Right atrium auricular region (tissue), 2 donors: ENCODE results near the gene LTBP3. TPM values are rescaled to one million over a fixed set of nuclear protein-coding genes. Genes with fewer than 3 reads are reported as not detected.
"Not testable (repeated sequence)": the region's sequence is repeated elsewhere in the genome, so short reads cannot be mapped to it uniquely, and the experiment has no call there.

Experiments used
- DNase-seq: peaks from one replicate; pipeline ENCODE4 v3.0.0-alpha.2; 2019; ENCODE audit warnings: low spot score
- H3K27ac ChIP-seq, 2 donors: fragments of 200-600 bp; sonication (generic); 1 replicate in 1 of 2; 2 replicates in 1 of 2; pipeline ENCODE4 v1.5.1; 2016 to 2019
- H3K27me3 ChIP-seq, 2 donors: fragments of 200-600 bp; sonication (generic); one replicate each; pipeline versions ENCODE4 v1.5.1 to v1.6.0; 2017 to 2019
- H3K36me3 ChIP-seq: fragments of 200-600 bp; sonication (generic); one replicate; pipeline ENCODE4 v1.5.1; 2016
- H3K4me1 ChIP-seq, 2 donors: fragments of 200-600 bp; sonication (generic); one replicate each; pipeline versions ENCODE4 v1.5.1 to v1.6.0; 2017 to 2019
- H3K4me3 ChIP-seq, 2 donors: fragments of 200-600 bp; sonication (generic); 1 replicate in 1 of 2; 2 replicates in 1 of 2; pipeline ENCODE4 v1.5.1; 2017 to 2019; ENCODE audit warnings: mild to moderate bottlenecking in 1 of 2, moderate library complexity in 1 of 2
- H3K9me3 ChIP-seq, 2 donors: fragments of 200-600 bp; sonication (generic); one replicate each; pipeline ENCODE4 v1.5.1; 2019
- total RNA-seq, 2 donors: library from RNA; depleted of rRNA; stranded (reverse); fragments of >200 nt; gene quantifications; one replicate each; pipeline ENCODE4 v1.1.0, GENCODE V29; 2016
- TF ChIP-seq, protein P1 (sequence below), 2 donors: fragments of 200-600 bp; sonication (generic); IDR thresholded peaks; one replicate each; pipeline ENCODE4 v1.5.1; 2019; ENCODE audit warnings: antibody characterized with exemption in 2 of 2

Gene LTBP3
- total RNA-seq, 2 donors from 2014 or later, result 114 to 161 TPM

- Histone ChIP-seq H3K36me3 (no peaks in the 10 kb centered on the region), H3K4me3 (no peak overlapping the region), H3K27me3 (no peaks in the 10 kb centered on the region), H3K4me1 (no peaks in the 10 kb centered on the region), H3K9me3 (no peaks in the 10 kb centered on the region), H3K27ac (no peak overlapping the region)
- TF ChIP-seq, protein P1, sequence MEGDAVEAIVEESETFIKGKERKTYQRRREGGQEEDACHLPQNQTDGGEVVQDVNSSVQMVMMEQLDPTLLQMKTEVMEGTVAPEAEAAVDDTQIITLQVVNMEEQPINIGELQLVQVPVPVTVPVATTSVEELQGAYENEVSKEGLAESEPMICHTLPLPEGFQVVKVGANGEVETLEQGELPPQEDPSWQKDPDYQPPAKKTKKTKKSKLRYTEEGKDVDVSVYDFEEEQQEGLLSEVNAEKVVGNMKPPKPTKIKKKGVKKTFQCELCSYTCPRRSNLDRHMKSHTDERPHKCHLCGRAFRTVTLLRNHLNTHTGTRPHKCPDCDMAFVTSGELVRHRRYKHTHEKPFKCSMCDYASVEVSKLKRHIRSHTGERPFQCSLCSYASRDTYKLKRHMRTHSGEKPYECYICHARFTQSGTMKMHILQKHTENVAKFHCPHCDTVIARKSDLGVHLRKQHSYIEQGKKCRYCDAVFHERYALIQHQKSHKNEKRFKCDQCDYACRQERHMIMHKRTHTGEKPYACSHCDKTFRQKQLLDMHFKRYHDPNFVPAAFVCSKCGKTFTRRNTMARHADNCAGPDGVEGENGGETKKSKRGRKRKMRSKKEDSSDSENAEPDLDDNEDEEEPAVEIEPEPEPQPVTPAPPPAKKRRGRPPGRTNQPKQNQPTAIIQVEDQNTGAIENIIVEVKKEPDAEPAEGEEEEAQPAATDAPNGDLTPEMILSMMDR (IDR thresholded peaks at IDR 0.05), result no peak
- no peak for DNase-seq
Measured at GRCh38 chr11:65516135-65516968, 41.8 kb downstream of the LTBP3 start.

GRCh38 chr11:65512311-65512710 is 45.8 kb downstream of the LTBP3 start:
- not testable (repeated sequence) for H3K27me3 ChIP-seq, H3K36me3 ChIP-seq, H3K4me3 ChIP-seq, DNase-seq, H3K4me1 ChIP-seq, H3K27ac ChIP-seq, H3K9me3 ChIP-seq

- peak; percentile 81 for DNase-seq
- H3K4me1 ChIP-seq, result peaks cover 0 to 38% of the 10 kb centered on the region in 2 donors
- TF ChIP-seq, protein P1 (IDR thresholded peaks at IDR 0.05), result no peak
- no peaks in the 10 kb centered on the region for H3K9me3 ChIP-seq
- H3K36me3 ChIP-seq, result peaks cover 53% of the 10 kb centered on the region
- H3K27me3 ChIP-seq, result no peaks in the 10 kb centered on the region
- peak overlapping the region; percentile 75 to 79 for H3K4me3 ChIP-seq
- H3K27ac ChIP-seq, result peak overlapping the region; percentile 97 to 100
Measured at GRCh38 chr11:65506772-65507505, 51.2 kb downstream of the LTBP3 start.

GRCh38 chr11:65506290-65506771 is 51.8 kb downstream of the LTBP3 start:
- DNase-seq, result peak; percentile 79
- Histone ChIP-seq H3K9me3 (no peaks in the 10 kb centered on the region), H3K27ac (peak overlapping the region; percentile 97 to 100), H3K4me3 (peak overlapping the region; percentile 75 to 79), H3K36me3 (peaks cover 59% of the 10 kb centered on the region), H3K4me1 (peaks cover 0 to 38% of the 10 kb centered on the region in 2 donors), H3K27me3 (no peaks in the 10 kb centered on the region)
- TF ChIP-seq, protein P1 (IDR thresholded peaks at IDR 0.05), result no peak

GRCh38 chr11:65505466-65506289 is 52.5 kb downstream of the LTBP3 start:
- DNase-seq, result no peak
- H3K27me3 ChIP-seq, result no peaks in the 10 kb centered on the region
- H3K27ac ChIP-seq, result peak overlapping the region; percentile 97 to 100
- TF ChIP-seq, protein P1 (IDR thresholded peaks at IDR 0.05), result no peak
- peak overlapping the region; percentile 75 to 79 for H3K4me3 ChIP-seq
- peaks cover 65% of the 10 kb centered on the region for H3K36me3 ChIP-seq
- H3K4me1 ChIP-seq, result peaks cover 0 to 38% of the 10 kb centered on the region in 2 donors
- no peaks in the 10 kb centered on the region for H3K9me3 ChIP-seq
